Esophagus muscularis mucosa (tissue), 4 donors: ENCODE measurements around the gene MAP6D1. TPM values are rescaled to one million over a fixed set of nuclear protein-coding genes. Genes with fewer than 3 reads are reported as not detected.
"Not testable (repeated sequence)": the region's sequence is repeated elsewhere in the genome, so short reads cannot be mapped to it uniquely, and the experiment has no call there.

Experiments used
- DNase-seq: peaks from one replicate; pipeline ENCODE4 v3.0.0-alpha.2; 2017; ENCODE audit errors: extremely low spot score
- H3K27ac ChIP-seq, 4 donors: fragments of 200-600 bp; sonication (generic); replicated peaks in 1 of 4; 1 replicate in 3 of 4; 2 replicates in 1 of 4; pipeline ENCODE4 v1.5.1; 2016 to 2019; ENCODE audit warnings: mild to moderate bottlenecking in 1 of 4
- H3K27me3 ChIP-seq, 4 donors: fragments of 200-600 bp; sonication (generic); one replicate each; pipeline versions ENCODE4 v1.5.1 to v1.6.0; 2016 to 2019
- H3K36me3 ChIP-seq, 4 donors: fragments of 200-600 bp; sonication (generic); one replicate each; pipeline ENCODE4 v1.5.1; 2016 to 2019
- H3K4me1 ChIP-seq, 4 donors: fragments of 200-600 bp; sonication (generic); one replicate each; pipeline ENCODE4 v1.5.1; 2016 to 2019
- H3K4me3 ChIP-seq, 4 donors: fragments of 200-600 bp; sonication (generic); 1 replicate in 2 of 4; 2 replicates in 2 of 4; pipeline ENCODE4 v1.5.1; 2016 to 2019; ENCODE audit warnings: mild to moderate bottlenecking in 4 of 4, moderate library complexity in 1 of 4
- H3K9me3 ChIP-seq, 4 donors: fragments of 200-600 bp; sonication (generic); 1 replicate in 3 of 4; 2 replicates in 1 of 4; pipeline ENCODE4 v1.5.1; 2016 to 2019
- EP300 ChIP-seq: sonication (generic); formaldehyde crosslinking; IDR thresholded peaks from one replicate; pipeline ENCODE4 v1.6.1; 2017; ENCODE audit warnings: antibody characterized with exemption
- POLR2A ChIP-seq: fragments of 450-650 bp; IDR thresholded peaks from one replicate; pipeline ENCODE4 v1.6.1; 2017; ENCODE audit warnings: antibody characterized with exemption, moderate library complexity, mild to moderate bottlenecking, low read depth
- POLR2AphosphoS5 ChIP-seq, 2 donors: sonication (generic); formaldehyde crosslinking; IDR thresholded peaks; one replicate each; pipeline ENCODE4 v1.6.1; 2017; ENCODE audit warnings: antibody characterized with exemption in 2 of 2
- WGBS: methylation state at CpG from one replicate; pipeline ENCODE4 v1.1.5; 2018; 5-methylcytosine and 5-hydroxymethylcytosine counted together
- intact Hi-C: fragments of 100-400 bp; cut with DNase I; formaldehyde crosslinking; loops from one replicate; pipeline ENCODE4 v1.15.1; 2023
- total RNA-seq, 4 donors: library from RNA; depleted of rRNA; stranded (reverse); fragments of >200 nt; gene quantifications; one replicate each; pipeline versions ENCODE4 v1.1.0 to v1.2.1, GENCODE V29; 2016
- TF ChIP-seq, protein P1 (sequence below), 3 experiments: fragments of 200-600 bp in 2 of 3; fragments of 450-650 bp in 1 of 3; sonication (generic) in 2 of 3; IDR thresholded peaks; one replicate each; pipeline ENCODE4 v1.5.1; 2017 to 2019; ENCODE audit warnings: antibody characterized with exemption in 3 of 3, mild to moderate bottlenecking in 2 of 3, moderate library complexity in 1 of 3

The MAP6D1 gene
- total RNA-seq, 4 donors from 2014 or later: 0.42 to 2.9 (median 2.4) TPM

DNA sequence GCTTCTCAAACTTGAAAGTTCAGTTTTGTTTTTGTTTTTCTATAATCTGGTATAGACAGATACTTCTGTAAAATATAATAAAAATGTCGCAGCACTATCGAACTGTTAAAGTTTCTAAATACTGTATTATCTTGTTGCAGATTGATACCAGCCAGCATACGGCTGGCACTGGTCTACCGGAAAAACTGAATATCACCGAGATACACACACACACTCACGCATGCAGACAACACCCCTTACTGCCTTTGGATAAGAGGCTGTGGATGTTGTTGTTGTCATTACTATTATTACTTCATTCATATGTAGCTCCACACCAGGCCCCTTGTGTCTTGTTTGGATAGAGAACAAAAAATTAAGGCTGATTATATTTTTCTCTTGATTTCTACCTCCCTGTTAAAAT is 32.4 kb downstream of the MAP6D1 start:
- DNase-seq: no peak
- intact Hi-C loops: no loop called here
- 80% methylated on average over 6 of the region's 6 CpGs for WGBS
- TF ChIP-seq EP300 (no peak), POLR2AphosphoS5 (IDR thresholded peaks at IDR 0.05) (no peak), POLR2A (no peak)
- TF ChIP-seq, protein P1, sequence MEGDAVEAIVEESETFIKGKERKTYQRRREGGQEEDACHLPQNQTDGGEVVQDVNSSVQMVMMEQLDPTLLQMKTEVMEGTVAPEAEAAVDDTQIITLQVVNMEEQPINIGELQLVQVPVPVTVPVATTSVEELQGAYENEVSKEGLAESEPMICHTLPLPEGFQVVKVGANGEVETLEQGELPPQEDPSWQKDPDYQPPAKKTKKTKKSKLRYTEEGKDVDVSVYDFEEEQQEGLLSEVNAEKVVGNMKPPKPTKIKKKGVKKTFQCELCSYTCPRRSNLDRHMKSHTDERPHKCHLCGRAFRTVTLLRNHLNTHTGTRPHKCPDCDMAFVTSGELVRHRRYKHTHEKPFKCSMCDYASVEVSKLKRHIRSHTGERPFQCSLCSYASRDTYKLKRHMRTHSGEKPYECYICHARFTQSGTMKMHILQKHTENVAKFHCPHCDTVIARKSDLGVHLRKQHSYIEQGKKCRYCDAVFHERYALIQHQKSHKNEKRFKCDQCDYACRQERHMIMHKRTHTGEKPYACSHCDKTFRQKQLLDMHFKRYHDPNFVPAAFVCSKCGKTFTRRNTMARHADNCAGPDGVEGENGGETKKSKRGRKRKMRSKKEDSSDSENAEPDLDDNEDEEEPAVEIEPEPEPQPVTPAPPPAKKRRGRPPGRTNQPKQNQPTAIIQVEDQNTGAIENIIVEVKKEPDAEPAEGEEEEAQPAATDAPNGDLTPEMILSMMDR (IDR thresholded peaks at IDR 0.05): no peak
- Histone ChIP-seq H3K9me3 (no peaks in the 10 kb centered on the region), H3K27ac (no peak overlapping the region), H3K36me3 (peaks cover 10 to 74% (median 50%) of the 10 kb centered on the region in 4 donors), H3K4me1 (no peaks in the 10 kb centered on the region), H3K4me3 (no peak overlapping the region), H3K27me3 (no peaks in the 10 kb centered on the region)

DNA sequence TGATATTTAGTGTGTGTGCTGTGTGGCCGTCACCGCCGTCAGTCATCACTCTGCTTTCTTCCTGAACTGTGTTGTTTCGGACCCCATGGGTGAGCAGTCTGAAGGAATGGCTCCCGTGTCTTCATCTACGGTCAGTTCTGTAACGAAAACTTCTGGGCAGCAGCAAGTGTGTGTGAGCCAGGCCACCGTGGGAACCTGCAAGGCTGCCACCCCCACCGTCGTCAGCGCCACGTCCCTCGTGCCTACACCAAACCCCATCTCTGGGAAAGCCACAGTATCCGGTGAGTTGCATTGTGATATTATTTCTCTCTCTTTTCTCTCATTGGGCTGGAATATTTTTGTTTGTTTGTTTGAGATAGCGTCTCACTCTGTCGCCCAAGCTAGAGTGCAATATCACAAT is 34.7 kb downstream of the MAP6D1 start:
- Histone ChIP-seq H3K4me3 (no peak overlapping the region), H3K36me3 (peaks cover 18 to 82% (median 67%) of the 10 kb centered on the region in 4 donors), H3K27ac (no peak overlapping the region), H3K27me3 (no peaks in the 10 kb centered on the region), H3K4me1 (no peaks in the 10 kb centered on the region), H3K9me3 (no peaks in the 10 kb centered on the region)
- WGBS: 96% methylated on average over 16 of the region's 16 CpGs
- DNase-seq: no peak
- TF ChIP-seq EP300: no peak
- no peak for TF ChIP-seq POLR2A
- TF ChIP-seq, protein P1 (IDR thresholded peaks at IDR 0.05): no peak
- no peak for TF ChIP-seq POLR2AphosphoS5 (IDR thresholded peaks at IDR 0.05)
- intact Hi-C loops: no loop called here

DNA sequence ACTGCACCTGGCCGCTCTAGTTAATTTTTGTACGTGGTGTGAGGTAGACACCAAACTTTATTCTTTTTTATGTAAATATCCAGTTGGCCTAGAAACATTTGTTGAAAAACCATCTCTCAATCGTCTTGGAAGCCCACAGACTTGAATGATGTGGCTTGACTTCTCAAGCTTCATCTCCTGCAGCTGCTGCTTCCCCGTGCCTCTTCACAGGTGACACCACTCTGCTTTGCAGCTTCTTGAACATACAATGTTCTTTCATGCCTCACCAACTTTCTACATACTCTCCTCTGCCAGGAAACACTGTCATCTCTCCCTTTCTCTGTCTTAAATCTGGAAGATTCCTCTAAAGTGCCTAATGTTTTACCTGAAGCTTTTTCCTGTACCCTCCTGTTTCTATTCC is 35.6 kb downstream of the MAP6D1 start:
- H3K4me1 ChIP-seq: no peaks in the 10 kb centered on the region
- intact Hi-C loops: no loop called here
- H3K36me3 ChIP-seq: peaks cover 18 to 86% (median 70%) of the 10 kb centered on the region in 4 donors
- no peak for DNase-seq
- 86% methylated on average over 4 of the region's 4 CpGs for WGBS
- H3K27me3 ChIP-seq: no peaks in the 10 kb centered on the region
- TF ChIP-seq, protein P1 (IDR thresholded peaks at IDR 0.05): no peak
- no peak for TF ChIP-seq POLR2A
- H3K27ac ChIP-seq: no peak overlapping the region
- no peak overlapping the region for H3K4me3 ChIP-seq
- H3K9me3 ChIP-seq: no peaks in the 10 kb centered on the region

DNA sequence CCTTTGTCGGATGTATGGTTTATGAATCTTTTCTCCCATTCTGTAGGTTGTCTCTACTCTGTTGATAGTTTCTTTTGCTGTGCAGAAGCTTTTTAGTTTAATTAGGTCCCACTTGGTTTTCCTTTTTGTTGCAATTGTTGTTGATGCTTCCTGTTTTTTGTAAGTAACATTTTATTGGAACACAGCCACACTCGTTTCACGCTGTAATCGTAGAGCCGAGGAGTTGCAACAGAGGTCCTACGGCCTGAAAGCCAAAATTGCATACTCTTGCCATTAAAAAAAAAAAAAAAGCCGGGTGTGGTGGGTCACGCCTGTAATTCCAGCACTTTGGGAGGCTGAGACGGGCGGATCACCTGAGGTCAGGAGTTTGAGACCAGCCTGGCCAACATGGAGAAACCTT is 40.9 kb downstream of the MAP6D1 start:
- H3K27ac ChIP-seq, H3K4me3 ChIP-seq, H3K9me3 ChIP-seq, intact Hi-C loops, H3K4me1 ChIP-seq, DNase-seq, H3K27me3 ChIP-seq: not testable (repeated sequence)
- peaks cover 18 to 86% (median 61%) of the 10 kb centered on the region in 4 donors for H3K36me3 ChIP-seq
- WGBS: 91% methylated on average over 10 of the region's 10 CpGs

DNA sequence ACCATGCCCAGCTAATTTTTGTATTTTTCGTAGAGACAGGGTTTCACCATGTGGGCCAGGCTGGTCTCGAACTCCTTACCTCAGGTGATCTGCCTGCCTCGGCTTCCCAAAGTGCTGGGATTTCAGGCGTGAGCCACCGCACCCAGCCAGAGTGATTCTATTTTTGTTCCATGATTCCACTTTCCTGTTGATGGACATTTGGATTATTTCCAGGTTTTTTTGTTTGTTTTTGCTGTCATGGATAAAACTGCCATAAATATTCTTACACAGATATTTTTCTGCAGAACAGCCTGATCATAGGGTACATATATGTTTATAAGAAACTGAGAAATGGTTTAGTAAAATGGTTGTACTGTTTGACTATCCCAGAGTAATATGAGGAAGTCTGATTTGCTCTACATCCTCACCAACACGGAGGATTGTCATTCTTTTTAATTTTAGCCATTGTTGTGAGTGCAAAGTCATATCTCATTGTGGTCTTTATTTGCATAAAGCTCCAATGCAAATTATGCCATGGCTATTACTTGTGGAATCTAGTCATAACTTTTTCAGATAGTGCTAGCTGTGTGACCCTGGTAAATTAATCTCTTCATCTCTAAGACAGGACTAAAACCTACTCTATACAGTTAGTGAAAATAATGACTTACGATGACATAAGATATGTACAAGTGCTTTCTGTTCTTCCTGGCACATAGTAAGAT is 42.7 kb downstream of the MAP6D1 start:
- Histone ChIP-seq H3K9me3 (no peaks in the 10 kb centered on the region), H3K27ac (no peak overlapping the region), H3K4me3 (no peak overlapping the region), H3K4me1 (no peaks in the 10 kb centered on the region), H3K27me3 (no peaks in the 10 kb centered on the region), H3K36me3 (peaks cover 33 to 93% (median 71%) of the 10 kb centered on the region in 4 donors)
- TF ChIP-seq EP300 (no peak), POLR2AphosphoS5 (IDR thresholded peaks at IDR 0.05) (no peak), POLR2A (no peak)
- TF ChIP-seq, protein P1 (IDR thresholded peaks at IDR 0.05): no peak
- WGBS: 74% methylated on average over 7 of the region's 7 CpGs
- intact Hi-C loops: no loop called here
- no peak for DNase-seq
